HG03103 (cell line): ENCODE data around the gene EPN2.

Experiments
- ATAC-seq: cut with Tn5 transposase; IDR thresholded peaks from one replicate; pipeline ENCODE4 v1.9.1; 2021; ENCODE audit warnings: low read depth; ENCODE audit not compliant: unreplicated experiment

The EPN2 gene

DNA sequence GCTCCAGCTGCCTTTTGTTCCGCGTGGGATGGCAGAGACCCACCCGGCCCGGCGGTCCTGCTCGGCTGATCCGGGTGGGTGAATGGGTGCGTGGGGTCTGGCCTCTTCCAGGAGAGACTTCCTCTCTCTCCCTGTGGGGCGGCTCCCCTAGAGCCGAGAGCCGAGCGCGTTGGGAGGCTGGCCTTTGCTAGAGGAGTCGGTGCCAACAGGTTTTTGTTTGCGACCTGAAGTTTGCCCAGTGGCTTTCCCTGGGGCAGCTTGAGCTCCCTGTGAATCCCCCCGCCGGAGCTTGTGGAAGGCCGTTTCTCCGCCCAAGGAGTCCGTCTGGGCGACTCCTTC is 970 bp downstream of the EPN2 start:
- ATAC-seq: no peak

DNA sequence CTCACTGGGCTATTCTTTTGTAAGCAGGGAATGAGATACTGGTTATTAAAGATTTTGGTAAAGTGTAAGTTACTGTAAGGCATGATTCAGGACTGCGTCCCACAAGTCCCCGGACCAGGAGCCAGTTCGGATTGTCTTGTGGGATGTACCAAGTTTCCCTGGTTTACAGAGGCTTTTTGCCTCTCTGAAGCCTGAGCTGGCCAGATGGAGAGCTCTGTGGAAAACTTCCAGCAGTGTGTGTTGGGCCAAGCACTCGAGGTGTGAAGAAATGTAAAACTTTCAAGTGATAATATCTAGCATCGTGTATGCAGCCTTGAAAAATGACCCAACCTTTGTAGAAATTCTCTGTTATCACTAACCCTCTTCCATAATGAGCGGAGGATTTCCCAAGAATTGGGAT is 2.4 kb downstream of the EPN2 start:
- no peak for ATAC-seq

DNA sequence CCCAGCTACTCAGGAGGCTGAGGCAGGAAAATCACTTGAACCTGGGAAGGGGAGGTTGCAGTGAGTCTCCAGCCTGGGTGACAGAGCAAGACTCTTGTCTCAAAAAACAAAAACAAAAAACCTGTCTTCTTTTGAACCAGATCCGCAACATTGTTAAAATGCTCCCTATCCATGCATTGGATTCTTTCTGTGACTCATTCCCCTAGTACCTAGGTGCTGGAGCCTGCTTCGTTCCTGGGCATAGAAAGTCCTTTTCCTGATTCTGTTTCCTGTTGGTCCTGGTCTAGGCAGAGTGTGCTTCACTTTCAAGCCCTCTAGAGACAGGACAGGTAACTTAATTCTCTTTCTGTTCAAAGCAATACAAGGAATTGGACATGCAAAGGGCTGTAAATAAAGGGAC is 5.2 kb downstream of the EPN2 start:
- ATAC-seq: no peak

DNA sequence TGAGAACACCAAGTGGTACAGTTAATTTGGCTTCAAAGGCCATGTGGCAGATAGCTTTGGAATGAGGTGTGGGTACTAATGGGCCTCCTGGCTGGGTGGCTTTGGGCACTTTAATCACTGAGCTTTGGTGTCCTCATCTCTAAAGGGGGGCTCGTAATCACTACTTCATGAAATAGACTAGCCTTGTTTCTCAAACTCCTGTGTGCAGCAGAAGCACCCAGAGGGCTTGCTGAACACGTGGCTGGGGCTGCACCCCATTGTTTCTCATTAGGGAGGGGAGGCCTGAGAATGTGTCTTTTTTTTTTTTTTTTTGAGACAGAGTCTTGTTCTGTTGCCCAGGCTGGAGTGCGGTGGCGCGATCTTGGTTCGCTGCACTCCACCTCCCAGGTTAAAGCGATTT is 5.8 kb downstream of the EPN2 start:
- no peak for ATAC-seq

DNA sequence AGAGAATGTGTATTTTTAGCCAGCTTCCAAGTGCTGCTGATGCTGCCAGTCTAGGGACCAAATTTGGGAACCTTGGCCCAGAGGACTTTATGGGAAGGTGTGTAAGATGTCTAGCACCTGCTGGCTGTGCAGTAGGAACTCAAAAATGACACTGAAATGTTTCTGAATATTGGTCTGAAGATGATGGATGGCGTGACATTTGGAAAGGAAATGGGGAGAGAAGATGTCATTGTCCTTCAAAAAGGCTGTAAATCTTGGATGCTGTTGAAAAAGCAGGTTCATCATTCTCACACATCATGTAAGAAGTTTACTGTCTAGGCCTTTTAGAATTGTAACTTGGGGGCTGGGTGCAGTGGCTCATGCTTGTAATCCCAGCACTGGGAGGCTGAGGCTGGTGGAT is 6.7 kb downstream of the EPN2 start:
- ATAC-seq: no peak

DNA sequence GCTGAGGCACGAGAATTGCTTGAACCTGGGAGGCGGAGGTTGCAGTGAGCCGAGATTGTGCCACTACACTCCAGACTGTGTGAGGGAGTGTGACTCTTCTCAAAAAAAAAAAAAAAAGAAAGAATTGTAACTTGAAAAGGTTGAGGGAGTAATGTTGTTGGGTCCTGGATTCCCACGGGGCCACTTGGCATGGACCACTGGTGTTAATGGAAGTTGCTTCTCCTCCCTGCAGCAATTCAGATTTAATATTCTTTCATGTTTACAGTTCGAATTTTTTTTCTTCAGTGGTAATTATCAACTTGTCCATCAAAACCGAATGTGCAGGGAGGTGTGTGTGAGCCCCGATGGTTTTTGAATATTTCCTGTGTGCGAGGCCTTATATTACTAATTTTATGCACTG is 7.2 kb downstream of the EPN2 start:
- no peak for ATAC-seq

DNA sequence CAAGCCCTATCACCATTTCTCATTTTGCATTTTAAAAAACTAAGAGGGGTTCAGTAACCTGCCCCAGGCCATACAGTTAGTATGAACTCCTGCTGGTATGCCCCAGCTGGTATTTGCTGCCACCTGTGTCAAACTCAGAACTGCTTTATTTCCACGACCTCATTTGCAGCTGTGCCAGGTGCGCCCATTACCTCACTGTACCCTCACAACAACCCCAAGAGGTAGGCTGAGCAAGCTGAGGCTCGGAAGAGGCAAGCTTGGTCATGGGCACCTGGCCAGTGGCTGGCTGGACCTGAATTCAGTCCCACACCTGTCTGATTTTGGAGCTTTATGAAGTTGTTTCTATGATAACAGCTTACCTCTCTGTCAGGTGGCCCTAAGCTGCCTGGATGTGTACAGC is 7.6 kb downstream of the EPN2 start:
- no peak for ATAC-seq

DNA sequence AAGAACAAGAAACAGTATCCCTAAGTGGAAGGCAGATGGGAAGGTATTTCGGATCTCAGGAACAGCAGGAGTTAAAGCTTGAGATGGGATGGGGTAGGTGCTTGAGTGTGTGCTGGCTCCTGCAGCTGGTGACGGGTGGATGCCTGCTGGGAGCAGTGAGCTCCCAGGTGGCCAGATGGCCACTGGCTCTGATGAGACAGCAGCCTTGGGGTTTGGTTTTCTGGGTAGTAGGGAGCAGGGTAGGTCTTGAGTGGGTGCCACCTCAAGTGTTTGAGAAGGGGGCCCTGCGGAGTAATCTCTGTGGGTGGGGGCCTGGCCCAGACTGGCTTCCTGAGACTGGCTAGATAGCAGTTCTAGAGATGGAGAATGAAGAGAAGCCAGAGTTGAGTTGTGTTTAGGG is 10.3 kb downstream of the EPN2 start:
- no peak for ATAC-seq

DNA sequence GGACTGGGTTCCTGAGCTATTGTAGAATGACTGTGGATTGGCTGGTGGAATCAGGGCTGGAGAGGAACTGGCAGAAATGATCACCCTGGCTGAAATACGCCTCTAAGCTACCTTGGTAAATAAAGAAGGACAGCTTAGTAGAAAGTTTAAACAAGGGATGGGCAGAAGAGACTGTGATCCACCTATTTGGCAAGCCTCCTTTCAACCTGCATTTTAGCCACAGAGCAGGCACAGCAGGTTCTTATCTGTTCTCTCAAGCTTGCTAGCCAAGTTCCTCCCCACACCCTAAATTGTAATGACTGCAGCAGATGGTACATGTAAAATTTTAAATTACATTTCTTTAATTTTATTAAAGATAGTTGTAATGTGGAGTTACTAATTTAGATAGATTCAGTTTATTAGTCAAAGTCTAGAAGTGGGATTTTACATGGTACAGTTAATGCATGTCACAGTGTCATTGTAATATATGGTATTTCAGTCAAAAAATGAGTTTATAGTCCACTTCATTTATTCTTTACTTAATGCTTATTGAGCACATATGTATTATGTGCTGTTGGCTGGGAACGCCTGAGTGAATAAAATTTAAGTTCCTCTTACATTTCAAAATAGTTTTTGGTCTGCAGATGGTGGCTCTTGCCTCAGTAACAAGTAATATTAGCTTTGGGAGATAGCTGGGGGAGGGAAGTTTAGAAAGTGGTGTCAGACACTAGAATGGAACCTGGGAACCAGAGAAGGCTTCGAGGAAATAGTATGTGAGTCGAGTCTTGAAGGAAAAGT is 11.2 kb downstream of the EPN2 start:
- no peak for ATAC-seq

DNA sequence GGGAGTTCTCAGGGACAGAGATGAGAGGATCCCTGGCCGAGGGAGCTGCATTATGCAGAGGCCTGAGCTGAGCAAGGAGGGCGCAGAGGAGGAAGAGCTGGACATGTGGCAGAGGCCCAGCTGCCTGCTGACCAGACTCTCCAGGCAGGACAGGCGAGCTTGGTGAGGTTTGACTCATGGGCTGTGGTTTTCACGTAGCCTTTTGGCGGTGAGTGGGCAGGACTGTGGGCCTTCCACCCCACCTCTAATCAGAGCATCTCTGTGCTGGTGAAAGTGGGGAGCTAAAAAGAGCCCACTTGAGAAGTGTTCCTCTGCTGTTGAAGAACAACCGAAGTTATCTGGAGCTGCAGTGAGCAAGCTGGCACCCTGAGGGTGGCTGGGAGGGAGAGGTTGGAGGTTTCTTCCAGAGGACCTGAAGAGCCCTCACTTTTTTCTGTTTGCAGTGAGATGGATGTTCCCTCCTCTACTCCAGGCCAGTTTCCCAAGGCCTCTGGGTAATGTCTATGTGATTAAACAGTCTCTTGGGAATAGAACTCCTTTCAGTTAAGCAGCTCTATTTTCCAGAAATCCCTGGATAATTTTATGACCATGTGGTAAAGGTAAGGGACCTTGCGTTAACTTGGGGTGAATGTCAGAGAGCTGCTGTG is 11.9 kb downstream of the EPN2 start:
- no peak for ATAC-seq

DNA sequence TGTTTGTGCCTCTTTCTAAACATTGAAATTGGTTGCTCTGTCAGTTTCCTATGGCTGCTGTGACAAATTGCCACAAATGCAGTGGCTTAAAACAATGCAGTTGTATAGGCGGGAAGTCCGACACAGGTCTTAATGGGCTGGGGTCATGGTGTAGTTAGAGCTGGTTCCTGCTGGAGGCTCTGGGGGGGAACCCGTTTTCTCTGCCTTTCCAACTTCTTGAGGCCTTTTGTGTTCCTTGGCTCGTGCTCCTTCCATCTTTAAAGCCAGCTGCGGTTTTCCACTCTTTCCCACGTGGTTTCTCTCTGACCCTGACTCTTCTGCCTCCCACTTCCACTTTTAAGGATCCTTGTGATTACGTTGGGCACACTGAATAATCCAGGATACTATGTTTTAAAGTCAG is 12.5 kb downstream of the EPN2 start:
- no peak for ATAC-seq

DNA sequence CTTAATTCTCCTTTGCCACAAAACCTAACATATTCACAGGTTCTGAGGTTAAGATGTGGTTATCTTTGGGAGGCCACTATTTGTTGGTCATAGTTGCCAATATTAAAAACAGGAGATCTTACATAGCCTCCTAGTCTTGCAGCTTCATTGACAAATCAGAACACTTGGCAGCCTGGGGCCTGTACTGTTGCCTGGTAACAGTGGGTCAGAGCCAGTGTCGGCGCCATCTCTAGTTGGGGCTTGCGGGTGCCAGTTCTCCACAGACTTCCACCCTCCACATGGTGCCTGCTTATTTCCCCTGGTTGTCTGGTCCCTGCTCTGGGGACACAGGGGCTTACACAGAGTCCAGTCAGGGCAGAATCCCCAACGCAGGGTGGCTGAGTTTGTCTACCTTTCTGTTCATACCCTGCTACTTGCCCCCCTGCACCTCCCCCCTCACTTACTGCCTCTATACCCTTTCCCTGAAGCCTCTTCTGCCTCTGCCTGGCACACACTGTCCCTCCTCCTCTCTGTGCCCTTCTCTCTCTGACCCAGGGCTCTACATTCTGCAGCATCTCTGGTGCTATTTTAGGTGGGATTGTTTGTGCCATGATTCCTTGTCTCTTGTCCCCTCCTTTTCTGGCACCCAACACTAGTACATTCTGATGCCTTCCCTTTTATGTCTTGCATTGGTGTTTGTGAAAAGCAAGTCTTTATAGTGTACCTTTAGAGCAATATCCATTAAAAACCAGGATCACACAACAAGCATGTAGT is 13.4 kb downstream of the EPN2 start:
- ATAC-seq: no peak

DNA sequence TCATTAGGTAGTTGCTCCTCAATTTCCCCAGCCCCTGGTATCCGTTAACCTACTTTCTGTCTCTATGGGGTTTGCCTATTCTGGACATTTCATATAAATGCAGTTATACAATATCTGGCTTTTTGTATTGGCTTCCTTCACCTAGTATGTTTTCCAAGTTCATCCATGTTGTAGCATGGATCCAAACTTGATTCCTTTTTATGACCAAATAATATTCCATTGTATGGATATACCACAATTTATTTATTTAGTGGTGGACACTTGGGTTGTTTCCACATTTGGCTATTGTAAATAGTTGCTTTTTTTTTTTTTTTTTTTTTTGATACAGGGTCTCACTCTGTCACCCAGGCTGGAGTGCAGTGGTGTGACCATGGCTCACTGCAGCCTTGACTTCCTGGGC is 15.9 kb downstream of the EPN2 start:
- no peak for ATAC-seq

DNA sequence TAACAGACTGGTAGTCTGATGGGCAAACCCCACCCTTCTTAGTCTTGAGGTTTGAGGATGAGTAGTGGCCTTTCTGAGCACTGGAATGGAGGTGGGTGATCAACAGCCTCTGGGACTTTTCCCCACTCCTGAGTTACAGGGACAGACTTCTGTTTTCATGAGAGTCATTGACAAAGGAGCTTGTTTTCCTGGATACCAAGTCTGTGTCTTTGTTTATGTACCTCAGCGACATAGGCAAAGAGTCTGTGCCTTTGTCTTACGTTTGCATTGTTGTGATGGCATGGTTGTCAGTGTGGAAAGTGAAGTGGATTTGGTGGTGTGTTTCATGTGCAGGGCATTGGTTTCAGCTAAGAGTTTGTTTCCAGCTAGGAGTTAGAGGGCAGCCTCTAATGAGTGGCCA is 17.5 kb downstream of the EPN2 start:
- ATAC-seq: no peak

DNA sequence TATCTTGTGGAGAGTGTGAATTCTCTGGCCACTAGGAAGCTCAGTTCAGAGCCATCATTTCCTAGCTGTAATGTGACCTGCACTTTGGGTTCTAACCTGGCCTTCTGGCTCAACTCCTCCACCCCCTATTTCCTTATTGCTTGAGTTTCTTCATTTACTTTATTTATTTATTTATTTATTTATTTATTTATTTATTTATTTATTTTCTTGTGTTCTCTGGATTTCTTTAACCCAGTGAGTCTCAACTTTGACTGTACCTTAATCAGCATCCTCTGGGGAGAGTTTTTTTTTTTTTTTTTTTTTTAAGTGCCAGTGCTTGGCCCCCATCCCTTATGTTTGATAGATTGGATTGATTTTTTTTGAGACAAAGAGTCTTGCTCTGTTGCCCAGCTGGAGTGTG is 18.1 kb downstream of the EPN2 start:
- ATAC-seq: no peak

DNA sequence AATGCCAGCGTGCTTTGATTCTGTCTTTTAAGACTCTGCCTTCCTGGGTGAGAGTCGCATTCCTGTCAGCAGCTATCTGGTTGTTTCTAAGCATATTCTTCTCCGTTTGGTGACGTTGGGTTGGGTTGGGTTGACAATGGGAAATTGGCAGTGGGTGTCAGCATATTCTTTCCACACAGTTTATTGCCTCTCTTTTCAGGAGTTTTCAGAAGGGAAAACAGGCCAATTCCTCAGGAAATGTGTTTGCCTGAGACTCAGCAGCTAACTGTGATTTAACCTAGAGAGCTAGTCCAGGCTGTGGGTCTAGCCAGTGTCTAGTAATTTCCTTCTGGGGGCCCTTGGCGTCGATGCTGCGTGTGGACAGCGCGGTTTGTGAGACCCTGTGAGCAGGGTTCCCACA is 21.2 kb downstream of the EPN2 start:
- no peak for ATAC-seq

DNA sequence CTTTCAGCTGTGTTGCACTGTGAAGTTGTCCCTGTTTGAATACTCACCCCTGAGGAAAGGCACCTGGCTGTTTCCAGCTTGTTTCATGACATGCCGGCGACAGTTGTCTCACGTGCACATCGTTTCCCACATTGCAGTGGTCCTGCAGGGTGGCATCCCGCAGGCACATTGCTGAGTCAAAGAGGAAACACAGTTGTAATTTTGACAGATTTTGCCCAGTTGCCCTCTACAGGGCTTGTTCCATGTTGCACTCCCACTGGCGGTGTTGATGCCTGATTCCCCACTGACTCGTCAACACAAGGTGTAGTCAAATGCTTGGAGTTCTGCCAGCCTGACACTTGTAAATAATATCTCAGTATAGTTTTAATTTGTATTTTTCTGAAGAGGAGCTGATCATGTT is 23.8 kb downstream of the EPN2 start:
- no peak for ATAC-seq

DNA sequence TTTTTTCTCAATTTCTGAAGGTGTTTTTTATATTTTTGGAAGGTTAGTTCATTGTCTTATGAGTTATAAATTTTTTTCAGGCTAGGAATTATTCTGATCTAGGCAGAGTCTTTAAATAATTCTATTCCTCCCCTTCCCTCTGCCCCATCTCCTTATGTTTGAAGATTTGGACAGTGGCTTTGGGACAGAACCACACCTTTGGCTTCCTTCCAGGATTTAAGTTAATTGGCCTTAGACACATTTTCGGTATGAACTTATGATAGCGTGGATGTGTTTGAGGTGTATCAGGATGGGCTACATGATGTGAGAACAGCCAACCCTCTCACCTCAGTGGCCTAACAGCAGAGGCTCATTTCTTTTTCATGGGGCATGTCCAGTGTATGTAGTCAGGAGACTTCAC is 24.3 kb downstream of the EPN2 start:
- ATAC-seq: no peak

DNA sequence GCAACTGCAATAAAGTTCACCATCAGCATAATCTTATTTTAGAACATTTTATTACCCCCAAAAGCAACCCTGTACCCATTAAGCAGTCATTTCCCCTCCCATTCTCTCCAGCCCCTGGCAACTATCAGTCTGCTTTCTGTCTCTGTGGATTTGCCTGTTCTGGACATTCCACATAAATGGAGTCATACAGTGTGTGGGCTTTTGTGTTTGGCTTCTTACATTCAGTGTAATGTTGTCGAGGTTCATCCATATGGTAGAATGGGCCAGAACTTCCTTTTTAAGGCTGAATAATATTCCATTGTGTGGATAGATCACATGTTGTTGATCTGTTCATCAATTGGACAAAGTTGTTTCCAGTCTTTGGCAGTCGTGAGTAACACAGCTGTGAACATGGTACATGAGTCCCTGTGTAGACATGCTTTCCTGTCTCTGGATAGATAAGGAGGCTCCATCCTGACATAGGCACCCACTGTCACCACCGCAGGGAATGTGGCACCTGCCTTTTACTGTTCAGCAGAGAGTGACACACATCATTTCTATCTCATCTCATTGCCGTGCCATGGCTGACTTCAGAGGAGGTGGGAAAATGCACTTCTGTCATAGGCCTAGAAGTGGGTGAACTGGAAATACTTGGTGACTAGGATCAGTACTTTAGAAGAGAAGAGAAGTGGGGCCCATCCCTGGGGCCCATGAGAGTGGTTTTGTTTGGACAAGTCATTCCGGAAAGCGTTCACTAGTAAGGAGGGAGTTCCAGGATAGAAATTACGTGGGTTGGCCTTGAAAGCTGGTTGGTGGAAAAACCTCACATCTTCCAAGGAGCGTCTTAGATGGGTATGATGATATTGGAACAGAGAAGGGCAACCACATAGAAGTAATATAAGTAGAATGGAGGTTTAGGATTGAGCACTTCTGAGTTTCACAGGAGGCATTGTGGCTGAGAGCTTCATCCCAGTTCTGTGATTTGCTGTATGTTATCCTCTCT is 25.8 kb downstream of the EPN2 start:
- no peak for ATAC-seq

DNA sequence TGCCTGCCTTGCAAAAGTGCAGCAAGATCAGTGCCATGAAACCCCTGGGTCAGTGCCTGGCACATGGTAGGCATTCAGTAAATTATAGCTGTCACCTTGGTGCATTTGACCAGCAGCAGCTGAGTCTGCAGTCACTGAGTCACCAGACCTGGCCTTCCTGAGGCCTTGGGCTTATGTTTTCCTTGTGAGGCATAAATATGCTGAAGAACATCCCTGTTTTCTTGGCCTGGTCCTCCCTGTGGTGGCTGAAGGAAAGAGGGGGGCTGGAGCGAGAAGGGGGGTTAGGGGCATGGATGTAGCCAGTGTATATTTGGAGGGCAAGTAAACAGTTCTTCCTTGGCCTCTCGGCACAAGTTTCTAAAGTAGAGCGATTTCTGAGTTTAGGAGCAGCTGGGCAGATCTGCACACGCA is 26.5 kb downstream of the EPN2 start:
- no peak for ATAC-seq

DNA sequence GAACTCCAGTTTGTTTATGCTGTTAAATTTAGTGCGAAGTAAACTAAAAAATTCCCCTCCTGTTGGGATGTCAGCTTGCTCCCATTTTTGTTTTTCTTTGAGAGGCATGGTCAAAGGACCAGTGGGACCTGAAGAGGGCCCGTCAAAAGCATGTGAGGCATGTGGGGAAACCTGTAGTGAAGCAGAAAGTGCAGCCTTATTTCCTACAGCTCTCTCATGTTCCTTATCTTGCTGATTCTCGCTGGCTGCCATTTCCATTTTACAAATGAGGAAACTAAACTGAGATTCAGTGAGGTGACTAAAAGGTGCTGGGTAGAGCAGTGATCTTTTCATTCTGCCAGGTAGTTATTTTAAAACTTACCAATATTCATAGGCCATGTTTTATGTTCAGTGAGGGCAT is 27.1 kb downstream of the EPN2 start:
- ATAC-seq: no peak
